A673 (cell line): Measurements from ENCODE around the gene LMO2. TPM values are rescaled to one million over a fixed set of nuclear protein-coding genes. Genes with fewer than 3 reads are reported as not detected.

Source experiments
- BruUV-seq: library from RNA; stranded (reverse); fragments of 400-500 nt; replicated peaks from 2 replicates; lab custom pipeline; 2021; lab: Mats Ljungman, UMichigan
- CTCF ChIA-PET: fragments of 300-600 bp; sonication (Branson Sonifier 250); formaldehyde crosslinking; loops from one replicate; lab custom pipeline; 2022; ENCODE audit warnings: antibody characterized with exemption; lab: Charles Lee
- POLR2A ChIA-PET: fragments of 300-600 bp; sonication (Branson Sonifier 250); formaldehyde crosslinking; loops from one replicate; lab custom pipeline; 2022; ENCODE audit warnings: antibody characterized with exemption; ENCODE audit not compliant: low non-redundant PET; lab: Charles Lee
- DNase-seq: peaks from one replicate; pipeline ENCODE4 v3.0.0-alpha.2; 2015; ENCODE audit warnings: low spot score
- H3K27ac ChIP-seq: fragments of 200-600 bp; sonication (generic); 2 replicates; pipeline ENCODE4 v1.5.1; 2016; ENCODE audit warnings: mixed run types, low read depth, mild to moderate bottlenecking, mixed read lengths, antibody characterized with exemption, low read length; ENCODE audit not compliant: poor library complexity, severe bottlenecking
- H3K27me3 ChIP-seq: fragments of 200-600 bp; sonication (generic); replicated peaks from 2 replicates; pipeline ENCODE4 v1.6.1; 2017; ENCODE audit warnings: mixed run types, low read depth, mild to moderate bottlenecking, mixed read lengths, antibody characterized with exemption, low read length; ENCODE audit not compliant: insufficient read depth, poor library complexity
- H3K36me3 ChIP-seq: fragments of 200-600 bp; sonication (generic); 2 replicates; pipeline ENCODE4 v1.6.1; 2016; ENCODE audit warnings: mixed run types, mild to moderate bottlenecking, mixed read lengths, antibody characterized with exemption, low read length; ENCODE audit not compliant: insufficient read depth, poor library complexity, severe bottlenecking
- H3K4me1 ChIP-seq: fragments of 200-600 bp; sonication (generic); 2 replicates; pipeline ENCODE4 v1.6.1; 2017; ENCODE audit warnings: mixed run types, mild to moderate bottlenecking, mixed read lengths, antibody characterized with exemption, low read length; ENCODE audit not compliant: insufficient read depth, poor library complexity, severe bottlenecking
- H3K4me3 ChIP-seq: fragments of 200-600 bp; sonication (generic); 2 replicates; pipeline ENCODE4 v1.5.1; 2016; ENCODE audit warnings: low read depth, mixed run types, mild to moderate bottlenecking, mixed read lengths, low read length; ENCODE audit not compliant: poor library complexity, severe bottlenecking
- H3K9me3 ChIP-seq: fragments of 200-600 bp; sonication (generic); 2 replicates; pipeline ENCODE4 v1.6.1; 2016; ENCODE audit warnings: mixed run types, low read depth, mild to moderate bottlenecking, mixed read lengths, antibody characterized with exemption, low read length; ENCODE audit not compliant: poor library complexity, severe bottlenecking
- EZH2 ChIP-seq: fragments of 200-600 bp; sonication (generic); IDR thresholded peaks from 2 replicates; pipeline ENCODE4 v1.6.1; 2017; ENCODE audit warnings: borderline replicate concordance, low read depth, mild to moderate bottlenecking, mixed read lengths, antibody characterized with exemption, low read length; ENCODE audit not compliant: poor library complexity, severe bottlenecking
- intact Hi-C: fragments of 100-400 bp; cut with micrococcal nuclease; formaldehyde crosslinking; loops from one replicate; pipeline ENCODE4 v1.10.0; 2022; ENCODE audit not compliant: unreplicated experiment
- total RNA-seq: library from RNA; stranded (reverse); gene quantifications from 2 replicates; pipeline ENCODE4 v1.2.3, GENCODE V29; 2021
- TF ChIP-seq, protein P1 (sequence below): fragments of 300-800, 200-600 bp; sonication (generic); conservative IDR thresholded peaks from 2 replicates; pipeline ENCODE4 v1.5.1; 2017; ENCODE audit warnings: low read depth, mild to moderate bottlenecking, antibody characterized with exemption, low read length, moderate library complexity, mixed read lengths

Gene LMO2
- total RNA-seq, 1 experiment from 2014 or later = 39.0 TPM

DNA sequence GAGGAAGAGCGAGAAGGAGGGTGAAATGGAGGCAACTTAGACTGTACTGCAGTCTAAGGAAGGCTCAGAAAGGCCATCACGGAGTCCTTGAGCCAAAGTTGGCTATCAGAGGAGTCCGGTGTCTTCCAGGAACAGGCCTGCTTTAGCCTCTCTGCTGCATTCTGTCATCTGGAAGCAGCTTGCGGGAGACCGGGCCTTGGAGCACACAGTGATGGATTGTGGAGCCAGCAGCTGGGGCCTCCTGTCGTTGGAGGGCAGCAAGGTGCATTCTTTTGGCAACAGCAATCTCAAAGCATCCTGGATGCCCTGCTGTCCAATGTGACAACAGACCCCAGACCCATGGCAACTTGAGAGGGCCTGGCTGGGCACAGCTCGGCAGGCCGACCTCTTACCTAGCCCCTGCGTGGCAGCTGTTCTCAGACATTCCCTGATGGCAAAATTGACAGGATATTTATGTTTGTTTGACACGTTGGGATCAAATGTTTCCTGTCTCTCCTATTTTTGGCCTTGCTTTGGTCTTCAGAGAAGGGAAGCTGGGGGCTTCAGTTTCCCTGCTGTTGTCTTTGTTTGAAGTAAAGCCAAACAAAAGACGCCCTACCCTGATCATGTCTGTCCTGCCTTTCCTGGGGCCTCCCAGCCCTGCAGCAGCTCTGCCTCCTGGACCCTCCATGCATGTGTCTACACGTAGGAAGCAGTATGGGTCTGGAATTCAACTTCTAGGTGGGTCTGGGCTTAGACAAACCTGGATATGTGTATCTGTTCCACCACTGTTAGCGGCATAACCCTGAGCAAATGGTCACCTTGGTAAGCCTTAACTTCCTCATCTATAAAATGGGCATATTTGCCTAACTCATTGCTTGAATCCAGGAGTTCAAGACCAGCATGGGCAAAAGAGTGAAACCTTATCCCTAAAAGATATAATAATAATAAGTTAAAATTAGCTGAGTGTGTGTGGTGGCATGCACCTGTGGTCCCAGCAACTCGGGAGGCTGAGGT is 43.9 kb upstream of the LMO2 start:
- intact Hi-C loops = no loop called here
- Histone ChIP-seq H3K27ac (no peak overlapping the region), H3K9me3 (peaks cover 15% of the 10 kb centered on the region), H3K36me3 (no peaks in the 10 kb centered on the region), H3K4me3 (no peak overlapping the region), H3K27me3 (no peaks in the 10 kb centered on the region), H3K4me1 (peaks cover 48% of the 10 kb centered on the region)
- ChIA-PET POLR2A (no interaction called here), CTCF (interaction anchor here (0.5 kb wide), 1 partner anchor 460 kb away, joined by 4 read pairs; no protein-coding TSS in a partner anchor)
- no peak for DNase-seq
- TF ChIP-seq, protein P1, sequence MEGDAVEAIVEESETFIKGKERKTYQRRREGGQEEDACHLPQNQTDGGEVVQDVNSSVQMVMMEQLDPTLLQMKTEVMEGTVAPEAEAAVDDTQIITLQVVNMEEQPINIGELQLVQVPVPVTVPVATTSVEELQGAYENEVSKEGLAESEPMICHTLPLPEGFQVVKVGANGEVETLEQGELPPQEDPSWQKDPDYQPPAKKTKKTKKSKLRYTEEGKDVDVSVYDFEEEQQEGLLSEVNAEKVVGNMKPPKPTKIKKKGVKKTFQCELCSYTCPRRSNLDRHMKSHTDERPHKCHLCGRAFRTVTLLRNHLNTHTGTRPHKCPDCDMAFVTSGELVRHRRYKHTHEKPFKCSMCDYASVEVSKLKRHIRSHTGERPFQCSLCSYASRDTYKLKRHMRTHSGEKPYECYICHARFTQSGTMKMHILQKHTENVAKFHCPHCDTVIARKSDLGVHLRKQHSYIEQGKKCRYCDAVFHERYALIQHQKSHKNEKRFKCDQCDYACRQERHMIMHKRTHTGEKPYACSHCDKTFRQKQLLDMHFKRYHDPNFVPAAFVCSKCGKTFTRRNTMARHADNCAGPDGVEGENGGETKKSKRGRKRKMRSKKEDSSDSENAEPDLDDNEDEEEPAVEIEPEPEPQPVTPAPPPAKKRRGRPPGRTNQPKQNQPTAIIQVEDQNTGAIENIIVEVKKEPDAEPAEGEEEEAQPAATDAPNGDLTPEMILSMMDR = no peak
- TF ChIP-seq EZH2 = no peak
- BruUV-seq = no TSS peak

DNA sequence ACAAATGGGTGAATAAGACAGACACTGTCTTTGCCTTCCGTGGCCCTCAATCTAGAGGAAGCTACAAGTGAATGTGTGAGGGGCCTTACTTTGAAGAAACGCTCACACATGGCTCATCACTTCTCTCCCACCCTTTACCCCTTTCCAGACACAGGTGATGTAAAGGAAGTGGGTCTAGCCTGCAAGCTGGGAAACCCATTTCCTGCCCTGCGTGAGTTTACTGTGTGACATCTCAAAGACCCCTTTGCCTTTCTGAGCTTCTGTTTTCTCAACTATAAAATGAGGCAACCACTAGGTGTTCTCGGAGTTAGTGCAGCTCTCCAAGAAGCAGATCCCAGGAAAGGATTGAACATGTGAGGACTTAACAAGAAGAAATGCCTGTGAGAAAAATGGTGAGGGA is 43.1 kb upstream of the LMO2 start:
- POLR2A ChIA-PET = no interaction called here
- peaks cover 15% of the 10 kb centered on the region for H3K9me3 ChIP-seq
- no peaks in the 10 kb centered on the region for H3K27me3 ChIP-seq
- no peaks in the 10 kb centered on the region for H3K36me3 ChIP-seq
- no TSS peak for BruUV-seq
- H3K4me1 ChIP-seq = peaks cover 51% of the 10 kb centered on the region
- TF ChIP-seq, protein P1 = no peak
- no peak for TF ChIP-seq EZH2
- no peak overlapping the region for H3K4me3 ChIP-seq
- intact Hi-C loops = no loop called here
- CTCF ChIA-PET = interaction anchor here (0.5 to 0.6 kb wide), 2 partner anchors 107 to 461 kb away, joined by 4 to 5 read pairs; no protein-coding TSS in a partner anchor
- DNase-seq = no peak
- no peak overlapping the region for H3K27ac ChIP-seq

DNA sequence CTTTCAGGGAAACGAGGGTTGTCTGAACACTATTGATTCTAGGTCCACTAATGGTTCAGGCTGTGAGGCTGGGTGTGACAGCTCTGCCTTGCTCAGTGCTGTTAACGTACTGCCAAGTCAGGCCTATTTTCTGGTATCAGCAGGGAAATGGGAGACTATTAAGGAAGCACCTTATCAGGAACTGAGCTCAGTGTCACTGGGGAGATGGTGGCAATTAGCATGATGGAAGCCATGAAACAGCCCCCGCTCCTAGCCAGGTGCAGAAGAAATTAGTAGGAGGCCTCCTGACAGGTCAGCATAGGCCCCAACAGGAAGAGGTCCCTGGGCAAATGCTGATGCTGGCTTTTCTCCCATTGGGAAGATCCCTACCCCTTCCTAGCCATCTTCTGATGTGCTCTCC is 42.6 kb upstream of the LMO2 start:
- TF ChIP-seq, protein P1 = no peak
- TF ChIP-seq EZH2 = no peak
- intact Hi-C loops = no loop called here
- no TSS peak for BruUV-seq
- DNase-seq = no peak
- H3K36me3 ChIP-seq = no peaks in the 10 kb centered on the region
- peaks cover 56% of the 10 kb centered on the region for H3K4me1 ChIP-seq
- no peak overlapping the region for H3K4me3 ChIP-seq
- peaks cover 15% of the 10 kb centered on the region for H3K9me3 ChIP-seq
- no peak overlapping the region for H3K27ac ChIP-seq
- ChIA-PET CTCF (interaction anchor here (0.6 kb wide), 1 partner anchor 106 kb away, joined by 5 read pairs; no protein-coding TSS in a partner anchor), POLR2A (no interaction called here)
- H3K27me3 ChIP-seq = no peaks in the 10 kb centered on the region
